HTERT RPE-1 (cell line): ENCODE results near the gene CPD.

Experiments used
- in situ Hi-C: fragments of 300-500 bp; cut with MboI; formaldehyde crosslinking; loops from 4 replicates; pipeline ENCODE4 v1.14.3; 2020; ENCODE audit warnings: low sequenced_read_pairs

Gene CPD

GRCh38 chr17:30493780-30494179, 115.1 kb downstream of the CPD start:
- in situ Hi-C loops, result no loop called here

GRCh38 chr17:30495586-30495985, 116.9 kb downstream of the CPD start:
- in situ Hi-C loops, result no loop called here

- in situ Hi-C loops, result no loop called here
These were observed 124.8 kb downstream of the CPD start for GRCh38 chr17:30503558-30503957.

- in situ Hi-C loops, result no loop called here
These were observed 127.2 kb downstream of the CPD start for GRCh38 chr17:30505868-30506417.

- in situ Hi-C loops, result no loop called here
These were observed 127.8 kb downstream of the CPD start for GRCh38 chr17:30506481-30506880.

- in situ Hi-C loops, result no loop called here
These were observed 134.6 kb downstream of the CPD start for GRCh38 chr17:30513346-30513745.

GRCh38 chr17:30514895-30515596, 136.3 kb downstream of the CPD start:
- in situ Hi-C loops, result no loop called here

- in situ Hi-C loops, result no loop called here
These were observed 139.1 kb downstream of the CPD start for GRCh38 chr17:30517786-30518185.

GRCh38 chr17:30519166-30519565, 140.4 kb downstream of the CPD start:
- in situ Hi-C loops, result no loop called here
